ENCODE measurements around the gene IL17REL.

DNA sequence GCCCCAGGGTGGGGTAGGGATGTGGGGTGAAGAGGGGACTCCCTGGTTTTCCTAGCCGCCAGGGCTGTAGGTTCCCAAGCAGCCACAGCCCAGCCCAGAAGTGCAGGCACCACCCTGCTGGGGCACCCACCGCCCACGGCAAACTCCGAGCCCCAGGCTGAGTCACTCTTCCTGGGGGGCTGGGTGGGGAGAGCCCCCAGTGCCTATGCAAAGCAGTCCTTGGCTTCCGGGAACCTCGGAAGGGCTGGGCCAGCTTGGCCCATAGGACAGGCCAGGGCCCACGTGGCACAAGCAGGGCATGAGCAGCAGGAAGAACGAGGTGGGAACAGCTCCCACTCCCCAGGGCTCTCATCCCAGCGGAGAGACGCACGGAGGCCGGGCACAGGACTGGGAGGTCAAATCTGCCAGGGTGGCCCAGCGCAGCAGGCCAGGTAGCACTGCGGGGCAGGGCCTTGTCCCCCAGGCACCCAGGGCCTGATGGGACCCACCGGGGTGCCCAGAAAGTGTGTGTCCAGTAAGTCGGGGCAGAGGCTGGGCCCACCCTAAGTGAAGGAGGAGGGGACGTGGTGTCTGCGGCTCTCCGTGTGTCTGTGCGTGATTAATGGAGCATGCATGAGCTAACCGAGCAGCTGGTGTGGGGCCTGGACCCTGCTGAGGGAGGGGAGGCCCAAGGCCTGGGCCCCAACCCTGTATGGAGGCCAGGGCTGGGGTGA, 4.6 kb upstream of the IL17REL start:
- TF ChIP-seq, protein P1, sequence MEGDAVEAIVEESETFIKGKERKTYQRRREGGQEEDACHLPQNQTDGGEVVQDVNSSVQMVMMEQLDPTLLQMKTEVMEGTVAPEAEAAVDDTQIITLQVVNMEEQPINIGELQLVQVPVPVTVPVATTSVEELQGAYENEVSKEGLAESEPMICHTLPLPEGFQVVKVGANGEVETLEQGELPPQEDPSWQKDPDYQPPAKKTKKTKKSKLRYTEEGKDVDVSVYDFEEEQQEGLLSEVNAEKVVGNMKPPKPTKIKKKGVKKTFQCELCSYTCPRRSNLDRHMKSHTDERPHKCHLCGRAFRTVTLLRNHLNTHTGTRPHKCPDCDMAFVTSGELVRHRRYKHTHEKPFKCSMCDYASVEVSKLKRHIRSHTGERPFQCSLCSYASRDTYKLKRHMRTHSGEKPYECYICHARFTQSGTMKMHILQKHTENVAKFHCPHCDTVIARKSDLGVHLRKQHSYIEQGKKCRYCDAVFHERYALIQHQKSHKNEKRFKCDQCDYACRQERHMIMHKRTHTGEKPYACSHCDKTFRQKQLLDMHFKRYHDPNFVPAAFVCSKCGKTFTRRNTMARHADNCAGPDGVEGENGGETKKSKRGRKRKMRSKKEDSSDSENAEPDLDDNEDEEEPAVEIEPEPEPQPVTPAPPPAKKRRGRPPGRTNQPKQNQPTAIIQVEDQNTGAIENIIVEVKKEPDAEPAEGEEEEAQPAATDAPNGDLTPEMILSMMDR (IDR thresholded peaks at IDR 0.05) = no peak
- TF ChIP-seq POLR2A (IDR thresholded peaks at IDR 0.05) = no peak

All from lower leg skin (tissue), 3 donors.